Lower leg skin (tissue), 3 donors: ENCODE data around the gene HINT2.

Experiments used
- CTCF ChIP-seq, 3 donors: fragments of 450-650 bp; IDR thresholded peaks; one replicate each; pipeline ENCODE4 v1.5.1; 2016; ENCODE audit warnings: antibody characterized with exemption in 3 of 3, mild to moderate bottlenecking in 3 of 3, moderate library complexity in 2 of 3
- POLR2A ChIP-seq, 2 donors: fragments of 450-650 bp; IDR thresholded peaks; one replicate each; pipeline ENCODE4 v1.6.1; 2016 to 2017; ENCODE audit warnings: antibody characterized with exemption in 2 of 2, mild to moderate bottlenecking in 1 of 2, moderate library complexity in 1 of 2

GRCh38 chr9:35863583-35863982 lies 48.7 kb upstream of the HINT2 start:
- no peak for TF ChIP-seq CTCF (IDR thresholded peaks at IDR 0.05)
- TF ChIP-seq POLR2A (IDR thresholded peaks at IDR 0.05), result no peak
